GM18867 (cell line): ENCODE data around the gene SPATA33.
A peak's percentile ranks its signal among the peaks of the same experiment; 100 is the strongest.

Experiments used
- ATAC-seq: cut with Tn5 transposase; IDR thresholded peaks from one replicate; pipeline ENCODE4 v1.9.1; 2021; ENCODE audit warnings: mild to moderate bottlenecking, moderate library complexity; ENCODE audit not compliant: unreplicated experiment

Gene SPATA33

DNA sequence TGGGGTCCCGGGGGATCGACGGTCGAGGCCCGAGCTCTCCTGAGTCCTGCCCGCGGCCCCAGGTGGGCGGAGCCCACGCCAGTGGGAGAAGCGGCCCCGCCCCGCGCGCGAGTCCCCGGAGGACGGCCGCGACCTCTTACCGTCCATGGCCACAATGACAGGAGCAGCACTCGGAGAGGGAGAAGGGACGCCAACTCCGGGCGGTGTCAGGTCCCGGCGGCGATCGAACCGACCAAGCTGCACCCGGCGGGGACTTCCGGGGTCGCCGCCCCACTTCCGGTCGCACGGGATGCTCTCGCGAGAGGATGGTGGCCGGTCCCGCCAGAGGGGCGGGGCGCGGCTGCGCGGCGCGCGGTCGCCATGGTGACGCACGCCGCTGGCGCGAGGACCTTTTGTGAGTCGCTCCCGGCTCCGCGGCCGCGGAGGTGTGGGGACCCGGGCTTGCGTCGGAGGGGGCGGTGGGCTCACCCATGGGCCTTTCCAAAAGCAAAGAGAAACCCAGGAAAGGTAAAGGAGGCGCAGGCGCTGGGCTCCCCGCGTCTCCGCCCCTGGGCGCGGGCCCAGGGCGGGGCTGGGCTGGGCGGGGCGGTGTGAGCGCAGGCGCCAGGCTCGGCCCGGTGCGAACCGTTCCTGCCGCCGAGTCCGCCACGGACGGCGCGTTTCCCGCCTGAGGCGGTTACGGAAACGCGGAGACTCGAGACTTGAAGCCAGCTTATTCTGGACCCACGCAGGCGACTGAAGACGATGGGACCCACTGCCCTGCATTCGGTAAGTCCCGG is at the start of gene SPATA33, which contains the start of gene CHMP1A:
SPATA33 (plus strand) TSS at position 395 of the 779 bp plus-strand sequence; CDS start at position 471, 76 bp downstream.
CHMP1A (minus strand) TSS at position 267 of the 779 bp plus-strand sequence; CDS start at position 147, 120 bp downstream.
- ATAC-seq, result peak; percentile 89

DNA sequence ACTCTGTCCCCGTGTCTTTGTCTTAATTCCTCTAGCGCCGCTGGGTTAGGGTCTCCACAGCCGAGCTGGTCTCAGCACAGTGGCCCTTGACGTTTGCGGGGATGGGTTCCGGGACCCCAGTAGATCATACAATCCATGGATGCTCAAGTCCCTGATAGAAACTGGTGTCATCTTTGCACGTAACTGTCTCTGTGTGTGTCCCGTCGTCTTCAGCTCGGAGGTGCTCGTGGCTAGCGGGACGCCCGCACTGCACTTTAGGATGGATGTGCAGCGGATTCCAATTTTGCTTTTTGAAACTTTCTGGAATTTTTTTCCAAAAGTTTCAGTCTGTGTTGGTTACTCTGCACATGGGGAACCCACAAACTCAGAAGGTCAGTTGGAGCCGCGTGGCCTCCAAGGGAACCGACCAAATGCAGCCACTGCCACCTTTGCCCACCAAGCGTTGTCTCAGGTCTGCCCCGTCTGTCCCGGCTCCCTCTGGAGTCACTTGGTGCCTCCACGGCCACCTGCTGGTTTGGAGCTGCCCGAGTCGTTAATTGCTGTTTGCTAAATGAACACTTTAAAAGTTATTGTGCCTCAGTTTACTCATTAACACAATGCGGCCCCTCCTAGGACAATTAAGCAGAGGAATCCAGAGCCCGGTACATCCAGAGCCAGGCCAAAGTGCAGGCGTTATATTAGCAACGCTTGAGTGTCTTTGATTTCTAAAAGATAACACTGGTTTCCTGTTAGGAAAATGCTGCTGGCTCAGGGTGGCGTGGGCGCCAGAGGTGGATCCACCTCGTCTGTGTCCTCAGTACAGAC is 49.5 kb upstream of the SPATA33 start:
- no peak for ATAC-seq

DNA sequence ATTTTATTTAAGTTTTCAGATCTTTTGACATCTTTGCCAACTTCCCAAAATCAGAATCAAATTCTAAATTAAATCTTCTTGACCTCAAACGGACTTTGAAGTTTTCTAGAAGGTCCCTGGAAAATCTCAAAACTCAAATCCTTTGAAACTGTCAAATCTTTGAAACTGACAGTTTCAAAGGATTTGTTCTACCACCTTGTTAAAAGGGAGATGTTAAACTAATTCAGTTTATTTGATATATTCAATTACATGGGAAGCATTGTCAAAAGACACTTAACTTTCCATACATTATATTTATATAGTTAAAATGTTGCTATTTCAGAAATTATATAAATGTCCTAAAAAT is 47.6 kb upstream of the SPATA33 start:
- no peak for ATAC-seq

DNA sequence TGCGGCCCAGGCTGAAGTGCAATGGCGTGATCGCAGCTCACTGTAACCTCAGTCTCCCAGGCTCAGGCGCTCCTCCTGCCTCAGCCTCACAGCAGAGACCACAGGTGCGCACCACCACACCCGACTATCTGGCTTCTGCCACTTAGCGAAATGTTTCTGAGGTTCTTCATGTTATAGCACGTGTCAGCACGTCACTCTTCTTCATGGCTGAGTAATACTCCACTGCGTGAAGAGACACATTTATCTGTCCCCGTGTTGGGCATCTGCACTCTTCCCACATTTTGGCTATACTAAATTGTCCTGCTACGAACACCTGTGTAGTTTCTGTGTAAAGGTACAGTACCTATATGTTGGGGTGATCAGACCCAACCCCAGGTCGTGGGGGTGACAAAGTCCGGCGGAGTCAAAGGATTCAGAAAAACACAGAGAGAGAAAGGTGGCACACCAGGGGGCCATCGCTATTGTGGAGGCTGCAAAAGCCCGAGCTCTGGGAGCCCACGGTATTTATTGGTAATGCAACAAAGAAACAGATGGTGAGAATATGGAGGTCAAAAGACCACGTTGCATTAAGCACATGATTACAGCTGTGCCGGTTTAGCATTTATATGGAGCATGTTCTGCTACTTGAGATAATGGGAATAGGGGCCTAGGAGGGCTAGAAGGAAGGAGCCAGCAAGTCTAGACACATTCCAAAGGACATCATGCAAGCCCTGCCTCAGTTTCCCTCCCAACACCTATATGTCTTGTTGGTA is 45.0 kb upstream of the SPATA33 start:
- no peak for ATAC-seq

DNA sequence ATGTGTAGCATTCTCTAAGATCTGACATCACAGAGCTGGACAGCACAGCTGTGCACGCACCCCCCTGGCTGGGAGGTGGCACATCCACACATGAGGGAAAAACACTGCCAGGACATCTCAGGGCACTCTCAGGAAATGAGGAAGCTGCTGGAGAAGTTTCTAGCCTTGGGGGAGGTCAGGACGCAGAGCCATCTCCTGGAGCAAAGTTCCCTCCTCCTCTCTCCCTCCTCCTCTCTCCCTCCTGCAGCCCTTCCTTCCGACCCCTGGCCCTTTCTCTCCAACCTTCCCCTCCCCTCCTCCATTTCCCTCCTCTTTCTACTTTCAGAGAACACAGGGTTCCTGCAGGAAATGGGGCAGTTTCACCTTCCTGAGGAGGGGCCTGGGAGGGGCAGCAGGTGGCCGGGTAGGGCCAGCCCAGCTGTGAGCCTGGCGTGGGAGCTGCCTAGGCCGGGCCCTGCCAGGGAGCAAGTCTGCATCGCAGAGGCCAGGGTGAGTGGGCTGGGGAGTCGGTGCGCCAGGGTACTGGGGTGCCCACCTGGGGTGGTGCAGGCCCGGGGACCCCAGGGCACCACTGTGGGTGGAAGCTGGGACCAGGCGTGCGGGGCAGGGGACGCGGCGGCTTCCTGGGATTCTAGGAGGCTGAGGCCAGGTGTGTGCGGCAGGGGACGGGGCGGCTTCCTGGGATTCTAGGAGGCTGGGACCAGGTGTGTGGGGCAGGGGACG is 44.2 kb upstream of the SPATA33 start, which contains the start of gene DPEP1:
DPEP1 (plus strand) TSS at position 412 of the 723 bp plus-strand sequence. CDS start 16,769 bp downstream, outside the sequence.
- ATAC-seq, result no peak

DNA sequence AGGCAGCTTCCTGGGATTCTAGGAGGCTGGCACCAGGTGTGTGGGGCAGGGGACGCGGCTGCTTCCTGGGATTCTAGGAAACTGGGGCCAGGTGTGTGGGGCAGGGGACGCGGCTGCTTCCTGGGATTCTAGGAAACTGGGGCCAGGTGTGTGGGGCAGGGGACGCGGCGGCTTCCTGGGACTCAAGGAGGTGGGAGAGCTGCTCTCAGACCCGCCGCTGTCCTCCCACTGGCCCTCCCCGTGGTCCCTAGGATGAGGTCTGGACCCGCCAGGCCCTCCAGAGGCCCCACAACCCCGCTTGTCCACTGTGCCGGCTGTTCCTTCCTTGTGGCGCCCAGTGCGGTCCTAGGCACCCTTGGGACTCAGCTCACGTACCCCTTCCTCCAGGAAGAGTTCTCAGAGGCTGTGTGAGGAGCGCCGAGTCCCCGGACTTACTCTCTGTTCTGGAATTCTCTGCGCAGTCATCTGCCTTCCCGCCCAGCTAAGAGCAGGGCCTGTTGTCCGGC is 43.6 kb upstream of the SPATA33 start:
- no peak for ATAC-seq

DNA sequence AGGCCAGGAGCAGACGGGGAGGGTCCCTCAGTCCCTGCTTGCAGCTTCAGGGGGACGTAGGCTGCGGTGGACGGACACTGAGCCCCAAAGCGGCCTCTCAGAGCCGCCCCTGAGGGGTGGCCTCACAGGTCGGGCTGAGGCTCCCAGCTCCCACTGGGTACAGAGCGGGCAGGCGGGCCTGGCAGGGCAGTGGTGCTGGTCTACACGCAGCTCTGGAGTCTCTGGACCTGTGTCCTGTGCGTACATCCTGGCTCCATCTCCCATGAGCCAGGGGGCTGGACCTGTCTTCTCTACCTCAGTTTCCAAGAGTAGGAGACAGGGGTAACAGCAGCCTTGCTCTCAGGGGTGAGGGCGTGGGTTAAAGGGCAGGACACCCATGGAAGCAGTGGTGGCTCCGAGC is 42.5 kb upstream of the SPATA33 start:
- no peak for ATAC-seq

DNA sequence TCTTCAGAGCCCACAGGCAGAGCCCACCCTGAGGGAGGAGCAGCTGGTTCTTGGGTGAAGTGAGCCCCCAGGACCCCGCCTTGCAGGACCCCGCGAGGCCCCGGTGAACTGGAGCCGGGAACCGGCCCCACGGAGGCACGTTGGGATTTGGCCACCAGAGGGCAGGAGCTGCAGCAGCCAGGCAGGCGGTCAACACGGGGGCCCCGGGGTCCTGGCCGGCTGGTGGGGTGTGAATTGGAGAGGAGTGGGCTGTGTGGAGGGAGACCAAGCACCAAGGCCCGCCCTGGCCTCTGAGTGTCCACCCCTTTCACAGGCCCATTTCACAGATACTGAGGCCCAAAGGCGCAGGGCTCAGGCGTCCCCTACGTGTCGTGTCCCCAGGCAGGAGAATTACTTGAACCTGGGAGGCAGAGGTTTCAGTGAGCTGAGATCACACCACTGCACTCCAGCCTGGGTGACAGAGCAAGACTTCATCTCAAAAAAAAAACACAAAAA is 42.0 kb upstream of the SPATA33 start:
- ATAC-seq, result no peak

DNA sequence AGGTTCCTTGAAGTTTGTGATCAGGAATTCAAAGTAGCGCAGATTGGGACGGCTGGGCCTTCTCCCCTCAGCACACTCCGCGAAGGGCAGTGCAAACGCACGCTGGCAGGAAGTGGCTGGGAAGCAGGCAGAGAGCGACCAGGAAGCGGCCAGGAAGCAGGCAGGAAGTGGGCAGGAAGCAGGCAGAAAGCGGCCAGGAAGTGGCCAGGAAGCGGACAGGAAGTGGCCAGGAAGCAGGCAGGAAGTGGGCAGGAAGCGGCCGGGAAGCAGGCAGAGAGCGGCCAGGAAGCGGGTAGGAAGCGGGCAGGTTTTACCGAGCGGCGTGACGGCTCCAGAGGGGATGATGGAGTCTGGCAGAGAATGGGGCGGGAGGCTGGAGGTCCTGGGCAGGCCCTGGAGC is 41.0 kb upstream of the SPATA33 start:
- ATAC-seq, result no peak

DNA sequence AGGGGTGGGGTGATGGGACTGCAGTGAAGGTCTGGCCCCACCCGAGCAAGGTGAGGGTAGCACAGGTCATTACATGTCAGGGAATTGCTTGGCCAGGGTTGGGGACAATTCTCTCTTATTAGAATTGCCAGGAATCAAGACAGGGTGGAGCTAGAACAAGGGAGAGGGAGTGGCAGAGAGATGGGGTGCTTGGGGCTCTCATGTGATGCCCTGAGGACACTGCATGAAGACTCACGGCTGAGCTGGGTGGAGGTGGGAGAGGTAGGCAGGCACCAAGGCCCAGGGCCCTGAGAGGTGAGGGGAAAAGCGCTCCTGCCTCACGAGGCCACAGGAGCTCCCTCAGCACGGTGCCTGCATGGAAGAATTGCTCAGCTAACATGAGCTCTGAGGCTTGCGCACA is 40.6 kb upstream of the SPATA33 start:
- no peak for ATAC-seq

DNA sequence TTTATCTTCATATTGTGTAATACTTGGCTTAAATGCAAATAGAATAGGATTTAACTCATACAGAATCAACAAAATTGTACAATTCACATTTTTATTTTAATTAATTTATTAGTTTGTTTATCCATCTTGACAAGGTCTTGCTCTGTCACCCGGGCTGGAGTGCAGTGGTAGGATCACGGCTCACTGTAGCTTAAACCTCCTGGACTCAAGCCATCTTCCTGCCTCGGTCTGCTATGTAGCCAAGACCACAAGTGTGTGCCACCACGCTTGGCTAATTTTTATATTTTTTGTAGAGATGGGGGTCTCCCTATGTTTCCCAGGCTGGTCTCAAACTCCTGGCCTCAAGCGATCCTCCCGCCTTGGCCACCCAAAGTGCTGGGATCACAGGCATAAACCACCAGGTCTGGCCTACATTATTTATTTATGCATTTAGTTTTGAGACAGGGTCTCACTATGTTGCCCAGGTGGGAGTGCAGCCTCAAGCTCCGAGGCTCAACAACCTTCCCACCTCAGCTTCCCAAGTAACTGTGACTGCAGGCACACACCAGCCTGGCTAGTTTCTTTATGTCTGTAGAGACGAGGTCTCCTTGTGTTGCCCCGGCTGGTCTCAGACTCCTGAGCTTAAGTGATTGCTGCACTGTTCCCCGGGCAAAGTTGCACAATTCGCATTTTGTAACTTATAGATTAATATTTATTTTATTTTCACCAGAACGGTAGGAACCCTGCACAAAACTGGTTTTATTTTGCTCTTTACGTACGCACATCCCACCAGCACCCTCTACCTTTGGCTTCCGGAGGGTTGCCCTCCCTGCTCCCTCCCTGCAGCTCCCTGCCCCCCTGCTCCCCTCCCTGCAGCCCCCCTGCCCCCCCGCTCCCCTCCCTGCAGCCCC is 39.3 kb upstream of the SPATA33 start:
- ATAC-seq, result no peak

DNA sequence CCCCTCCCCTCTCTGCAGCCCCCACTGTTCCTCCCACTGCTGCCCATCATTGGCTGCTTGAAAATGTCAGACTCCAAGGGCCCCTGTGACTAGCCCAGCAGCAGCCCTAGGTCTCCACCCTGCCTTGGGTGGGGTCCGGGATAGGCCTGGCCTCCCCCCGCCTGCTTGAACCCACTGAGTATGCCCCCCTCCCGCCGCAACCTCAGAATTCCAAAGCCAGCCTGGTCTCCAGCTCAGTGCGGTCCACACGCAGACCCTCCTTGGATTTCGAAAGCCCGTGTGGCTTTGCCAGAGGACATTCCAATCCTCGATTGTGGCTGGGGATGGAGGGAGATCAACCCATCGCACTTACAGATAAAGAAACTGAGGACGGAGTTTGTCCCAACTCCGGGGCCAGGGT is 37.8 kb upstream of the SPATA33 start:
- no peak for ATAC-seq

DNA sequence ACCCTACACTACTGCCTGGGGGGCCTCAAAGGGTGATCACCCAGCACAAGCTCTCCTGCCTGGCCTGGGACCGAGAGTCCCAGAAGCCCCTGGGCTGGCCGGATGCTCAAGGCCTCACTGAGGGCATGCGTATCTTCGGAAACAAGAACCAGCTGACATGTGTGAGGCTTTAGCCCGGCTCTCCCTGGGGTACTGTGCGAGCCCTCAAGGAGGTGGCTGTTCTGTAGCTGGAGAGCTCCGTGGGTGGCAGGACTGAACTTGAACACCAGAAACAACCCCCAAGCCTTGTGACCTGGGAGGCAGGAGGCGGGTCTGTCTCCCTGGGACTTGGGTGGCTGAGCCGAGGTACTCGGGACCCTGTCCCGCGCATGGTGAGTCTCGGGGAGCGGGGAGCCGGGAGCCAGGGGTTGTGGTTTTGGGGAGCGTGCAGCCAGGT is 37.2 kb upstream of the SPATA33 start:
- ATAC-seq, result no peak

DNA sequence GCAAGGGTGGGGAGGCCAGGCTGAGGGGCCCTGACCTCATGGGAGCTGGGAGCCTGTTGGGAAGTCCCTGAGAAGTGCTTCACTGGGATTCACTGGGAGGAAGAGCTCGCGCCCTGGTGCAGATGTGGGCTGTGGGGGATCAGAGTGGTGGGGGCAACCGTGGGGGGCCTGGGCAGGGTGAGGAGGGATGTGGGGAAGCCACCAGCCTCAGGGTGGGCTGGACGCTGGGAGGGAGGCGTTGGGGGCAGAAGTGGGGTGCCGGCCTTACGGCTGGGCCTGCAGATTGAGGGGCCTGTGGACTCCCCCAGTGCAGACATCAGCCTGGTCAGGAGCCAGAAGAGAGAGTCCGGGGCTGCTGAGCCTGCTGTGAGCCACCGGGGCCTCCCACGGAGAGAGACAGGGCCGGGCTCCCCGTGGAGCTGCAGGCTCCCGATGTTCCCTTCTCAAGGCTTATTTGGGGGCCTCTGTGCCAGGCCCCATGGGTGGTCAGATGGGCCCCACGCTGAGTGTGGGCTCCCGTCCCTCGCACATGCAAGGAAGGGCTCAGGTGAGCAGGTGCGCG is 36.4 kb upstream of the SPATA33 start:
- no peak for ATAC-seq

DNA sequence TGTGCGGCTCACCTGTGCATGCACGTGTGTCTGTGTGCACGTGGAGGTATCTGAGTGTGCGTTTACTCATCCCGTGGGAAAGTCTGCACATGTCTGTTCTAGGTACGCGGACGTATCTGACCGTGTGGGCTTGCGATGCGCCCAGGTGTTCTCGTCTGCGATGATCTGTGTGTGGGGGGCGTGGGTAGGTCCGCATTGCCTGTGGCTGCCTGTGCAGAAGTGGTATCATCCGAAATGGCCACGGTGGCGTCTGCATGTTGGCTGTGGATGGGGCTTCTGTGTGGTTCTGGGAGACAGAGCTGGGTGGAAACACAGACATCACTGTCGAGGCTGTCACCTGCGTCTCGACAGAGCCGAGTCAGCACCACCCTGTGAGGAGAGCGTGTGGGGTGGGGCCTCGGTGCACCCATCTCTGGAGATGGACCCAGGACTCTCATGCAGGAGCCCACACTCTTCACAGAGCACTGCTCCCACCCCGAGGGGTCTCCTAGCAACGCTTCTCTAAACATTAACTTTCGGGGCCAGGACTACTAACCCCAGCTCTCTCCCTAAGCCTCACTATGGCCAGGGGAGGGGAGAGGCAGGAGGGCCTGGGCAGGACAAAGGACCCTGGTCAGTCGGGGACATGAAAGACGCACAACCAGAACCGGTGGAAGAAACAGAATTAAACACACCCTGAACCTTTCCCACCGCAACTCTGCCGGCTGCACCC is 35.8 kb upstream of the SPATA33 start:
- no peak for ATAC-seq

DNA sequence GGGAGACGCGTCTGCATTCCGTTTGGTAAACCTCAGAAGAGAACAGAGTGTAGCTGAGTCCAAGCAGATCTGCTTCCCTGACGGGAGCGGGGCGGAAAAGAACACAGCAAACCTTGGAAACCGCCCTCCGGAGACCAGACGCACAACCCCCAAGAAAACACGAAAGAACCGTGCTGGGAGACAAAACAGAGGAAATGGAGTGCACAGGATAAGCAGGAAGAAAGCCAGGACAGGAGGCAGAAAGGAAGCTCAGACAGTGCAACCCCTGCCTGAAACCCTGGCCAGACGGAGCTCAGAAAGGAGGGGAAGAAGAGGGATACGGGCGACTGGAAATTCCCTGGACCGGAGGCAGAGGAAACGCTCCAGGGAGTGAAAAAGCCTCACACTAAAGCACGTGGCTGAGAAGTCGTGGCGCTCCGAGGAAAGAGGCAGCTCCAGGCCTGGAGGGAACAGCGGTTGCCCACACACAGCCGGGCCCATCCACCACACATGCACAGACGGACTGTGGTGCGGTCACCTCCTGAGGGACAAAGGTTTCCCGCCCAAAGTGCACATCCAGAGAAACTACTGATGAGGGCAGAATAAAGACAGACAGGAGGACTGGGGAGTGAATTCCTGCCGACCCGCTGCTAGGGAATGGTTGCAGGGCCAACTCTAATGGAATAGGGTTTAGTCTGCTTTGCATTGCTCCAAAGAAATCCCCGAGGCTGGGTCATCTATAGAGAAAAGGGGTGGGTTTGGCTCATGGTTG is 34.0 kb upstream of the SPATA33 start:
- ATAC-seq, result no peak
